Activated T-cell treated with anti-CD3 and anti-CD28 coated beads, Interleukin-2, amount 50 U/mL, for 72 hours (primary cell): ENCODE results near the gene FCRL6. TPM values are rescaled to one million over a fixed set of nuclear protein-coding genes. Genes with fewer than 3 reads are reported as not detected.

Experiments
- ATAC-seq, 2 donors: fragments of 150-1000 bp; cut with Tn5 transposase; replicated peaks in 1 of 2; 2 replicates each; pipeline ENCODE4 v1.10.0; 2021; ENCODE audit warnings: moderate library complexity in 2 of 2, mild to moderate bottlenecking in 1 of 2
- DNase-seq, 2 donors: peaks; one replicate each; pipeline ENCODE4 v3.0.0; 2021 to 2022; ENCODE audit warnings: mixed read lengths in 1 of 2
- H3K27ac Mint-ChIP-seq: one replicate; pipeline ENCODE4 v1.8.0; 2022; ENCODE audit warnings: mild to moderate bottlenecking, moderate library complexity, mixed read lengths
- H3K27me3 Mint-ChIP-seq: one replicate; pipeline ENCODE4 v1.8.0; 2022; ENCODE audit warnings: low read depth, mixed read lengths
- H3K36me3 Mint-ChIP-seq, 2 donors: one replicate each; pipeline ENCODE4 v1.8.0; 2022; ENCODE audit warnings: mixed read lengths in 2 of 2, mild to moderate bottlenecking in 1 of 2; ENCODE audit not compliant: insufficient read depth in 2 of 2
- H3K4me1 Mint-ChIP-seq: one replicate; pipeline ENCODE4 v1.8.0; 2022; ENCODE audit warnings: low read depth, mixed read lengths
- H3K4me3 Mint-ChIP-seq, 2 donors: one replicate each; pipeline ENCODE4 v1.8.0; 2022; ENCODE audit warnings: mild to moderate bottlenecking in 2 of 2, mixed read lengths in 2 of 2, moderate library complexity in 2 of 2
- H3K9me3 Mint-ChIP-seq, 2 donors: one replicate each; pipeline ENCODE4 v1.8.0; 2022; ENCODE audit warnings: mixed read lengths in 2 of 2
- total RNA-seq, 2 donors: library from RNA; stranded (reverse); gene quantifications; one replicate each; pipeline ENCODE4 v1.2.3, GENCODE V29; 2022

FCRL6 gene
- total RNA-seq, 2 donors from 2014 or later = 0.16 TPM; not detected in 1

- DNase-seq (no peak), ATAC-seq (no peak)
- Mint-ChIP-seq H3K9me3 (no peaks in the 10 kb centered on the region), H3K27ac (no peak overlapping the region), H3K4me1 (peaks cover 17% of the 10 kb centered on the region), H3K4me3 (peak overlapping the region; percentile 69 to 82), H3K27me3 (no peaks in the 10 kb centered on the region), H3K36me3 (no peaks in the 10 kb centered on the region)
Observed at GRCh38 chr1:159781992-159782391, 20.2 kb upstream of the FCRL6 start.

GRCh38 chr1:159783724-159784123, 18.4 kb upstream of the FCRL6 start:
- no peak overlapping the region for H3K27ac Mint-ChIP-seq
- H3K4me3 Mint-ChIP-seq = no peak overlapping the region
- H3K27me3 Mint-ChIP-seq = no peaks in the 10 kb centered on the region
- no peak for ATAC-seq
- no peaks in the 10 kb centered on the region for H3K36me3 Mint-ChIP-seq
- DNase-seq = no peak
- H3K4me1 Mint-ChIP-seq = peaks cover 17% of the 10 kb centered on the region
- no peaks in the 10 kb centered on the region for H3K9me3 Mint-ChIP-seq

- H3K4me3 Mint-ChIP-seq = no peak overlapping the region
- DNase-seq (no peak), ATAC-seq (no peak)
- H3K27ac Mint-ChIP-seq = no peak overlapping the region
- H3K36me3 Mint-ChIP-seq = no peaks in the 10 kb centered on the region
- no peaks in the 10 kb centered on the region for H3K27me3 Mint-ChIP-seq
- no peaks in the 10 kb centered on the region for H3K9me3 Mint-ChIP-seq
- H3K4me1 Mint-ChIP-seq = peaks cover 2% of the 10 kb centered on the region
Observed at GRCh38 chr1:159786465-159786864, 15.7 kb upstream of the FCRL6 start.

GRCh38 chr1:159786966-159787365, 15.2 kb upstream of the FCRL6 start:
- Mint-ChIP-seq H3K4me3 (no peak overlapping the region), H3K27me3 (no peaks in the 10 kb centered on the region), H3K4me1 (no peaks in the 10 kb centered on the region), H3K9me3 (no peaks in the 10 kb centered on the region), H3K27ac (no peak overlapping the region), H3K36me3 (no peaks in the 10 kb centered on the region)
- no peak for DNase-seq
- no peak for ATAC-seq

- Mint-ChIP-seq H3K27me3 (no peaks in the 10 kb centered on the region), H3K27ac (no peak overlapping the region), H3K4me1 (no peaks in the 10 kb centered on the region), H3K4me3 (no peak overlapping the region), H3K36me3 (no peaks in the 10 kb centered on the region), H3K9me3 (no peaks in the 10 kb centered on the region)
- DNase-seq (no peak), ATAC-seq (peak in 1 of 2 donors; percentile 32)
Observed at GRCh38 chr1:159790237-159790917, 11.8 kb upstream of the FCRL6 start.

GRCh38 chr1:159791031-159791430, 11.1 kb upstream of the FCRL6 start:
- H3K36me3 Mint-ChIP-seq = no peaks in the 10 kb centered on the region
- no peak overlapping the region for H3K27ac Mint-ChIP-seq
- no peaks in the 10 kb centered on the region for H3K9me3 Mint-ChIP-seq
- no peaks in the 10 kb centered on the region for H3K4me1 Mint-ChIP-seq
- H3K4me3 Mint-ChIP-seq = no peak overlapping the region
- DNase-seq = no peak
- ATAC-seq = no peak
- no peaks in the 10 kb centered on the region for H3K27me3 Mint-ChIP-seq

- no peak overlapping the region for H3K27ac Mint-ChIP-seq
- ATAC-seq = no peak
- H3K9me3 Mint-ChIP-seq = no peaks in the 10 kb centered on the region
- no peak overlapping the region for H3K4me3 Mint-ChIP-seq
- no peak for DNase-seq
- H3K36me3 Mint-ChIP-seq = no peaks in the 10 kb centered on the region
- H3K4me1 Mint-ChIP-seq = no peaks in the 10 kb centered on the region
- H3K27me3 Mint-ChIP-seq = no peaks in the 10 kb centered on the region
Observed at GRCh38 chr1:159791461-159791860, 10.7 kb upstream of the FCRL6 start.

GRCh38 chr1:159795534-159795933, 6.6 kb upstream of the FCRL6 start:
- peaks cover 6% of the 10 kb centered on the region for H3K27me3 Mint-ChIP-seq
- peaks cover 12% of the 10 kb centered on the region for H3K4me1 Mint-ChIP-seq
- H3K36me3 Mint-ChIP-seq = no peaks in the 10 kb centered on the region
- H3K9me3 Mint-ChIP-seq = no peaks in the 10 kb centered on the region
- DNase-seq (no peak), ATAC-seq (no peak)
- no peak overlapping the region for H3K27ac Mint-ChIP-seq
- H3K4me3 Mint-ChIP-seq = no peak overlapping the region

GRCh38 chr1:159798893-159799292, 3.3 kb upstream of the FCRL6 start:
- peak; percentile 63 to 64 for ATAC-seq
- no peak overlapping the region for H3K27ac Mint-ChIP-seq

GRCh38 chr1:159799446-159799985, 2.6 kb upstream of the FCRL6 start:
- H3K4me1 Mint-ChIP-seq = peaks cover 17% of the 10 kb centered on the region
- H3K4me3 Mint-ChIP-seq = no peak overlapping the region
- no peaks in the 10 kb centered on the region for H3K9me3 Mint-ChIP-seq
- H3K27me3 Mint-ChIP-seq = peaks cover 11% of the 10 kb centered on the region
- ATAC-seq (no peak), DNase-seq (no peak)
- no peaks in the 10 kb centered on the region for H3K36me3 Mint-ChIP-seq
- no peak overlapping the region for H3K27ac Mint-ChIP-seq

More at GRCh38 chr1:159798893-159799292, 3.3 kb upstream of the FCRL6 start:
- Mint-ChIP-seq H3K4me1 (peaks cover 17% of the 10 kb centered on the region), H3K9me3 (no peaks in the 10 kb centered on the region), H3K27me3 (peaks cover 6% of the 10 kb centered on the region), H3K36me3 (no peaks in the 10 kb centered on the region), H3K4me3 (no peak overlapping the region)
- DNase-seq = peak; percentile 41 to 46

- ATAC-seq (peak; percentile 47 to 74), DNase-seq (peak; percentile 19 to 28)
- Mint-ChIP-seq H3K27me3 (peaks cover 11% of the 10 kb centered on the region), H3K27ac (no peak overlapping the region), H3K4me3 (peak overlapping the region in 1 of 2 donors; percentile 13), H3K9me3 (no peaks in the 10 kb centered on the region), H3K4me1 (peaks cover 17% of the 10 kb centered on the region), H3K36me3 (no peaks in the 10 kb centered on the region)
Observed at GRCh38 chr1:159800177-159800930, 1.8 kb upstream of the FCRL6 start.

- DNase-seq (no peak), ATAC-seq (no peak)
- H3K27me3 Mint-ChIP-seq = peaks cover 6% of the 10 kb centered on the region
- no peak overlapping the region for H3K27ac Mint-ChIP-seq
- H3K4me1 Mint-ChIP-seq = peaks cover 14% of the 10 kb centered on the region
- H3K9me3 Mint-ChIP-seq = no peaks in the 10 kb centered on the region
- no peak overlapping the region for H3K4me3 Mint-ChIP-seq
- H3K36me3 Mint-ChIP-seq = no peaks in the 10 kb centered on the region
Observed at GRCh38 chr1:159803956-159804689, 2.0 kb downstream of the FCRL6 start.

GRCh38 chr1:159804924-159805323, 2.8 kb downstream of the FCRL6 start:
- H3K4me3 Mint-ChIP-seq = no peak overlapping the region

More at GRCh38 chr1:159804924-159805323, 2.8 kb downstream of the FCRL6 start:
- H3K27me3 Mint-ChIP-seq = peaks cover 6% of the 10 kb centered on the region
- H3K27ac Mint-ChIP-seq = no peak overlapping the region
- ATAC-seq (peak in 1 of 2 donors; percentile 11), DNase-seq (no peak)
- H3K36me3 Mint-ChIP-seq = no peaks in the 10 kb centered on the region
- no peaks in the 10 kb centered on the region for H3K9me3 Mint-ChIP-seq
- H3K4me1 Mint-ChIP-seq = peaks cover 11% of the 10 kb centered on the region
